ENCODE measurements around the gene SCIN. TPM values are rescaled to one million over a fixed set of nuclear protein-coding genes. Genes with fewer than 3 reads are reported as not detected.

The SCIN gene
- total and polyA plus RNA-seq, 2 of the 8 experiments (the other 6 are each of a cell fraction or from before 2014, with no cell fraction given) = 0.47 to 1.9 TPM

DNA sequence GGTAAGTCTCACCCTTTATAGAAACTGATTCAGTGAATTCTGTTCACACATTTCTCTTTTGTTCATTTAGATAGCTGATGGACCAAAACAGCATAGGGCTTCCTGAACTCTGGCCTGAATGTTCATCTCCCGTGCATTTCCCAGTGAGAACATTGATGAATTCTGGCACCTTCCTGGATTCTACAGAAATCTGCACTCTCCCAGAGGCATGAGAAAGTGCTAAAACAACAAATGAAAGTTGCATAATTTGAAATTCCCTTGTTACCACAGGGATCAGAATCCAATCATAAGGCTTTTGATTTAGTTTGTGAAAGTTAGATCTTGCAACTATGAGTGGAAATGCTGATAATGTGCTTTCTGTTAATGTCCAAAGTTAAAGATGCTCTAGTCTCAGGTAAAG lies 29.7 kb upstream of the SCIN start:
- Histone ChIP-seq H4K8ac (ENCODE audit: extremely low read depth, insufficient read depth, low read length) (no peak overlapping the region), H3K23ac (ENCODE audit: insufficient read length) (no peak overlapping the region), H3K56ac (replicated peaks; ENCODE audit: insufficient read length, low read depth, low read length) (no peak overlapping the region), H2BK15ac (ENCODE audit: low read length) (no peak overlapping the region), H3K9ac (replicated peaks in 1 of 4; ENCODE audit: extremely low read depth in 1 of 4, low read depth in 3 of 4, low read length in 3 of 4) (no peak overlapping the region), H2BK5ac (ENCODE audit: low read depth, low read length) (no peak overlapping the region), H3K4ac (replicated peaks; ENCODE audit: insufficient read length, low read depth, low read length) (no peak overlapping the region), H2AFZ (ENCODE audit: low read length) (no peak overlapping the region), H3K27me3 (replicated peaks in 1 of 4; ENCODE audit: control insufficient read depth in 3 of 4, extremely low read depth in 1 of 4, insufficient read depth in 3 of 4, low read length in 3 of 4) (no peaks in the 10 kb centered on the region), H2AK5ac (ENCODE audit: low read depth, low read length) (no peak overlapping the region), H3K79me1 (ENCODE audit: low read depth, low read length) (no peaks in the 10 kb centered on the region), H4K5ac (ENCODE audit: insufficient read length, low read depth, low read length) (no peak overlapping the region), H4K91ac (replicated peaks; ENCODE audit: insufficient read length, low read length) (no peak overlapping the region), H3K23me2 (ENCODE audit: low read depth, low read length) (no peaks in the 10 kb centered on the region), H3K9me3 (ENCODE audit: insufficient read depth in 2 of 2, low read depth in 1 of 2, low read length in 1 of 2) (peaks cover 5 to 11% of the 10 kb centered on the region in 2 experiments; a peak in 3 of 4 replicates), H3K4me3 (ENCODE audit: extremely low read depth in 1 of 4, insufficient read depth in 2 of 4, low read depth in 3 of 4, low read length in 4 of 4) (no peak overlapping the region), H3K27ac (ENCODE audit: low read depth, low read length) (no peak overlapping the region), H3K4me1 (replicated peaks in 1 of 4; ENCODE audit: control insufficient read depth in 3 of 4, insufficient read depth in 4 of 4, low read length in 3 of 4) (no peaks in the 10 kb centered on the region), H3K14ac (ENCODE audit: insufficient read length) (no peak overlapping the region), H2BK120ac (replicated peaks; ENCODE audit: low read depth, low read length) (no peak overlapping the region), H4K20me1 (replicated peaks in 1 of 2; ENCODE audit: control insufficient read depth in 1 of 2, insufficient read depth in 2 of 2, low read length in 2 of 2) (no peaks in the 10 kb centered on the region), H3K79me2 (ENCODE audit: control insufficient read depth in 1 of 2, insufficient read depth in 2 of 2, low read length in 2 of 2) (no peaks in the 10 kb centered on the region), H3K18ac (ENCODE audit: extremely low read depth, low read length) (no peak overlapping the region), H3K36me3 (ENCODE audit: control insufficient read depth in 2 of 4, insufficient read depth in 4 of 4, low read length in 3 of 4) (no peaks in the 10 kb centered on the region; a peak in 1 of 8 replicates), H2BK12ac (ENCODE audit: low read depth, low read length) (no peak overlapping the region), H2BK20ac (ENCODE audit: low read length) (no peak overlapping the region), H3K4me2 (ENCODE audit: insufficient read depth in 1 of 2, low read depth in 2 of 2, low read length in 2 of 2) (no peak overlapping the region)
- 95% methylated on average over 1 of the region's 1 CpG; no CpG with 5 or more reads in 1 of the 2 experiments for WGBS, 2 experiments (ENCODE audit: extremely low coverage in 1 of 2, insufficient coverage in 1 of 2, insufficient read length in 1 of 2, insufficient replicate concordance in 2 of 2, low coverage in 1 of 2, low lambda C conversion rate in 2 of 2, missing lambda C conversion rate in 1 of 2)
- no peak for DNase-seq (ENCODE audit: low read depth in 1 of 2, low spot score in 2 of 2)
- TF ChIP-seq CTBP2 (IDR thresholded peaks at IDR 0.05; ENCODE audit: borderline replicate concordance, insufficient read depth, insufficient read length, low read length) (no peak), SIRT6 (IDR thresholded peaks at IDR 0.05; ENCODE audit: low read length) (no peak)
- POLR2A ChIA-PET (ENCODE audit: partially characterized antibody) = no interaction called here
- no peak for FAIRE-seq
- CTCF ChIA-PET (ENCODE audit: partially characterized antibody) = no interaction called here
